NCI-H128 (cell line): ENCODE results near the gene RXRB.
"Not testable (repeated sequence)": the region's sequence is repeated elsewhere in the genome, so short reads cannot be mapped to it uniquely, and the experiment has no call there.

Source experiments
- DNase-seq: peaks from one replicate; lab custom pipeline; 2025; ENCODE audit not compliant: unreplicated experiment; lab: John Stamatoyannopoulos, UW

Gene RXRB

GRCh38 chr6:33200219-33201146 is at the start of gene RXRB, which contains the start of gene SLC39A7:
Gene RXRB (minus strand): TSS chr6:33200665. CDS start chr6:33200476, 189 bp downstream.
Gene SLC39A7 (plus strand): TSS chr6:33200867. CDS start chr6:33201246, 379 bp downstream.
- peak; percentile 98 for DNase-seq

DNA sequence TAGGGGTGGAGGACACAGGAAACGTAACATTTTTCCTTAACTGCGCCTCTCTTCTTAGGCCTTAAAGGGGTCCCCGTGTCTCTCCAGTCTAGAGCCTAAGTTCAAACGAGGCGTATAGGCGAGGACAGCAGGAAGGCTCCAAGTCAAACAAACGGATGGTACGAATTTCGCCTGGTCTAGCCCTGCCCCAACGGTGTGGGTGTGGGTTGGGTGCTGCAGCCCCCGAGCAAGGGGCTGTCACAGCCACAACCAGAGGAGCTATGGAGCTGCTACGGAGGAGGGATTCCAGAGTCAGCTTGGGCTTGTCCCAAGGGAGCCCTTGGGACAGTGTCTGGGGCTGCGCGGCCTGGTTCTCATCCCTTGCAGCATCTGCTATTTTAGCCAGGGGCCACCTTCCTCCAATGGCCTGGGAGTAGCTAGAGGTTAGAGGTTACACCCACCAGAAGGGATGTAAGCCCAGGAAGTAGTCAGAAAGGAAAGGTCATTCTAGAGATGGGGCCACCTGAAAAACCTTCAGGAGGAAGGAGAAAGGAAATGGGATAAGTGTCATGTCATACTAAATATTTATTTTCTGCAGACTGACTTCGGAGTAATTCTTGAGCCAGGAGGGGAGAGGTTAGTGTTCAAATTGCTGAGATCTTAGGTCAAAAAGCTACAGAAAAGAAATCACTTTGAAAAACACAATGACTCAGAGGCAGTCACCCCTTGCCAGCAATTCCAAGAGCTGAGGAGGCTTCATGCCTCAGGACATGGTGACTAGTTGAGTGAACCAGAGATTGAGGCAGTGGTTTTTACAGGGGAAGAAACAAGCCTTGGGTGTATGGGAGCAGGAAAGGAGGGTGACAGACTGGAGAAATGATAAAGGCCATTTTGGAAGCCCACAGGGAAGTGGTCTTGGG is 49.5 kb upstream of the RXRB start:
- no peak for DNase-seq

DNA sequence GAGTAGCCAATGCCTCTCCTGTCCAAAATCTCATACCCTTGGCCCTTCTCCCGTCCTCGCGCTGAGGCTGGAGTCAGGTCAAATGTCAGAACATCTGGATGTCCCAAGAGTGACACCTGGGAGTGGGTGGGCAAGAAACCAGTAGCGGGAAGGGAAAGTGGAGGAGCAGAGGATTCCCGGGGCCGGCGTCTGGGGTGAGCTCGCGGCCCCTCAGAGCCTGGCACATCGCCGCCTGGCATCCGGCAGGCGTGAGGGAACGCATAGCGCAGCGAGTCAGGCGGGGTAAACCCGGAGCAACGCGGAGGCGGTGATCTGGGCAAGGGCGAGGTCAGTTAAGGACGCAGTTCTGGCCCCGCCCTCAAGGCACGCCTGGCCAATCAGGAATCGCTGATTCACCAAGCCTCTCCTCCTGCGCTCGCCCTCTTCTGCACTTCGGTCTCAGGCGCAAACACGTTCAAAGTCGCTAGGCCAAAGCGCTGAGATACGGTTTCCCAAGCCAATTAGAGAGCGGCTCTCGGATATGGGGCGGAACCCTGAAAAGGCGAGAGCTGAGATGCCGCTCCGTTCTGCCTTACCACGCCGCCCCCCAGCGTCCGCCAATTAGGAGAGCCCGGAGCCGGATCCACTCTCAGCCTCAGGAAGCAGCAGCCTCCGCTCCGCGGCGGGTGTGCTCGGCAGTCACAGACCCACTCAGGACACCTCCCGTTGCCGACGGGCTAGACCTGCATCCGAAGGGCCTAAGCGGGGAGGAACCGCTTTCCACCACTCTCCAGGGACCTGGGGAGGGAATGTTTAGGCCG is 48.7 kb upstream of the RXRB start:
- DNase-seq: peak; percentile 98

DNA sequence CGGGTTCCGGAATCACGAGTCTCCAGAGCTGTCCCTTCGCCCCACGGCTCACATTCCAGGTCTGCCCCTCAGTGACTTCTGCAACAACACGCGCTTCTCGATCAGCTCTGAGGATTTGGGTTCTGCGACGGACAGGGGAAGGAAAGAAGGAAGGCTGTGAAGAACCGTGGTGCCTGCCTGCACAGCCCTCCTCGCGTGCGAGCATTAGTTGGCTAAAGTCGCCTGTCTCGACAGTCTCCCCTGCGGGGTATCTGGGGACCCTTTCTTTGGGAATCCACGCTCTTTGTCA is 48.1 kb upstream of the RXRB start:
- DNase-seq: no peak

GRCh38 chr6:33247977-33248642 is 47.6 kb upstream of the RXRB start:
- DNase-seq: peak; percentile 66

GRCh38 chr6:33243476-33243875 is 43.0 kb upstream of the RXRB start:
- no peak for DNase-seq

- no peak for DNase-seq
Observed at GRCh38 chr6:33241968-33242367, 41.5 kb upstream of the RXRB start.

- no peak for DNase-seq
Observed at GRCh38 chr6:33237741-33238140, 37.3 kb upstream of the RXRB start.

DNA sequence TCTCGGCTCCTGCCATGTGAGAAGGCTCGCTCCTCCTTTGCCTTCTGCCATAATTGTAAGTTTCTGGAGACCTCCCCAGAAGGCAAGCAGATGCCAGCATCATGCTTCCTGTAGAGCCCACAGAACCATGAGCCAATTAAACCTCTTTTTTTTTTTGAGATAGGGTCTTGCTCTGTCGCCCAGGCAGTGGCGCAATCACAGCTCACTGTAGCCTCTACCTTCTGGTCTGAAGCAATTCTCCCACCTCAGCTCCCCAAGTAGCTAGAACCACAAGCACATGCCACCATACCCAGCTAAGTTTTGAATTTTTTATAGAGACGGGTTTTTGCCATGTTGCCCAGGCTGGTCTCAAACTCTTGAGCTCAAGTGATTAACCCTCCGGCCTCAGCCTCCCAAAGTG is 36.4 kb upstream of the RXRB start:
- DNase-seq: no peak

GRCh38 chr6:33236328-33236727 is 35.9 kb upstream of the RXRB start:
- DNase-seq: no peak

- DNase-seq: no peak
Observed at GRCh38 chr6:33235221-33235634, 34.8 kb upstream of the RXRB start.

DNA sequence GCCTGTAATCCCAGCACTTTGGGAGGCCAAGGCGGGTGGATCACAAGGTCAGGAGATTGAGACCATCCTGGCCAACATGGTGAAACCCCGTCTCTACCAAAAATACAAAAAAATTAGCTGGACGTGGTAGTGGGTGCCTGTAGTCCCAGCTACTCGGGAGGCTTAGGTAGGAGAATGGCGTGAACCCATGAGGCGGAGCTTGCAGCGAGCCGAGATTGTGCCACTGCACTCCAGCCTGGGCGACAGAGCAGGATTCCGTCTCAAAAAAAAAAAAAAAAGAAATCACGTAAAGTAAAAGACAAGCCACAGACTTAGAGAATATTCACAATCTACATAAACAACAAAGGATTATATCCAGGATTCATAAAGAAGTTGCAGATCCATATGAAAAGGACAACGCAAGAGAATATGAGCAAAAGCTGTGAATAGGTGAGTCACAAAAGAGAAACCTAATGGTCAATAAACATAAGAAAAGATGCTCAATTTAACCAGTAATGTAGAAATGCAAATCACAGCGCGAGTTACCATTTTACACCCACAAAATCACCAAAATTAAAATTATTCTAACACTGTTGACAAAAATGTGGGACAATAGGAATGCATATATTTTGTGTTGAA is 26.1 kb upstream of the RXRB start:
- DNase-seq: not testable (repeated sequence)

DNA sequence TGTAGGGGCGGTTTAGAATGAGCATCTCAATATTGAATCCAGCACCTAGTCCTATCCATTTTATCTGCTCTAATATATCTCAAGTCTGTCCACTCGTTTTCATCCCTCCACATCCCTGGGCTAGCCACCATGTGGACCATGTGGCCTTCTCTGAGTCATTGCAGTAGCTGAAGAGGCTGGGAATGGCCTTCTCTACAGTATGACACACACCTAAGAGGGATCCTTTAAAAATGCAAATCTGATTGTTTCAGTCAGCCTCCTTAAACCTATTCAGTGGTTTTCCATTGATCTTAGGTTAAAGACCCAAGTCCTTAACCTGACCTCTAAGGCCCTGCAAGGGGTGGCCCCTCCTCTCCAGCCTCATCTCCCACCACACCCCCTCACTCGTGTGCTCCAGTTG is 17.2 kb upstream of the RXRB start:
- DNase-seq: no peak

GRCh38 chr6:33217246-33217645 is 16.8 kb upstream of the RXRB start:
- no peak for DNase-seq

DNA sequence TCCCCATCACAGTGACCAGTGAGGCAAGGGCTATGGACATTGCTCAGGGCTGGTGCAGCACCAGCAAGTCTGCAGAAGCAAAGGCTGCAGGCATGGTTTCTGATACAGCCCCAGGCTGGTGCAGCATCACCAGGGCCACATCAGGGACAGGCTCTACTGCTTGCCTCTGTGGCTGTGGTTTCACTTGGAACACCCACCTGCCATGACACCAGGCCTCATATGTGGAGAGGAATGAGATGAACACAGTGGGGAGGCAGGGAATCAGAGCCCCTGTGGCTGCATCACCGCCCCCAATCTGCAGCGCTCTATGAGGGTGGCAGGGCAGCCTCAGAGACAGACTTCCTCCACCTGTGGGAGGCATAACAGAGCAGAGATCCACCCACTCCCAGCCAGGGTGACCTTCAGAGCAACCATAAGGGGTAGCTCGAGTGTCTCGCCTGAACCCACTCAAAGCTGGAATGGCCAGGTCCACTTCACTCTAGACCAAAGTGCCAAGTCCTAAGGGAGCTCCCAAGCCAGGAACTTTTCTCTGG is 15.7 kb upstream of the RXRB start:
- DNase-seq: no peak

DNA sequence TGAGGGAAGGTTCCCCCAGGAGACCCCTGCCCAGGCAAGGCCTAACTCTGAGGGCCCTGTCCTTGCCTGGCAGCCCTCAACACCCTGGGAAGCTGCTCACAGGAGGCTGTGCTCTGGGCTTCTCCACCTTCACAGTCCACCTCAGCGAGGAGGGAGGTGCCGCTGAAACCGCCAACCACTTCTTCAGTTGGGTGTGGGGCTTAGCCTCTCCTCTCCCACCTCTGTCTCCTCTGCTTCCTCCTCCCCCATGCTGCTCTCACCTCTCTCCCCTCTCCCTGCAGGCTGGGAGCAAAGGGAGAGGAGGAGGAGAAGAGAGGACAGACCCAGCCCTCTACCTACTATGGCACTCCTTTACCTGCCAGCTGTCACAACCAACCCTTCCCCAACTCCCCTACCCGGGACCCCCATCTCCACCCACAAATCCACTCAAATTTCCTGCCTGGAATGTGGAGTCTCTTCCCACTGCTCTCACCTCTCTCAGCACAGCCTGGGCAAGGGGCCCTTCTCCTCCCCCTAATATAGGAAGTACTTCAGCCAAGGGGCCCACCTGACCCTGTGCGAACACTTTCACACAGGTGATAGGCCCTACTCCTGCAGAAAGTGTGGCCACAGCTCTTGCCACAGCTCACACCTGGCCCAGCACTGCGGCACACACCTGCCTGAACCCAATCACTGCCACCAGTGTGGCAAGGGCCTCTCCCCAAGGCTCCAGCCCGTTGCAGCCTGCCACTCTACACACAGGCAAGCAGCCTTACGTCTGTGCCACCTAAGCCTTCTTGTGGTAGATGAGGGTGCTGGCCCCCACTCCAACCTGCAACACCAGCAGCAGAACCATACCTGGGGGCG is 15.0 kb upstream of the RXRB start:
- no peak for DNase-seq

- DNase-seq: no peak
Observed at GRCh38 chr6:33213989-33214335, 13.5 kb upstream of the RXRB start.

DNA sequence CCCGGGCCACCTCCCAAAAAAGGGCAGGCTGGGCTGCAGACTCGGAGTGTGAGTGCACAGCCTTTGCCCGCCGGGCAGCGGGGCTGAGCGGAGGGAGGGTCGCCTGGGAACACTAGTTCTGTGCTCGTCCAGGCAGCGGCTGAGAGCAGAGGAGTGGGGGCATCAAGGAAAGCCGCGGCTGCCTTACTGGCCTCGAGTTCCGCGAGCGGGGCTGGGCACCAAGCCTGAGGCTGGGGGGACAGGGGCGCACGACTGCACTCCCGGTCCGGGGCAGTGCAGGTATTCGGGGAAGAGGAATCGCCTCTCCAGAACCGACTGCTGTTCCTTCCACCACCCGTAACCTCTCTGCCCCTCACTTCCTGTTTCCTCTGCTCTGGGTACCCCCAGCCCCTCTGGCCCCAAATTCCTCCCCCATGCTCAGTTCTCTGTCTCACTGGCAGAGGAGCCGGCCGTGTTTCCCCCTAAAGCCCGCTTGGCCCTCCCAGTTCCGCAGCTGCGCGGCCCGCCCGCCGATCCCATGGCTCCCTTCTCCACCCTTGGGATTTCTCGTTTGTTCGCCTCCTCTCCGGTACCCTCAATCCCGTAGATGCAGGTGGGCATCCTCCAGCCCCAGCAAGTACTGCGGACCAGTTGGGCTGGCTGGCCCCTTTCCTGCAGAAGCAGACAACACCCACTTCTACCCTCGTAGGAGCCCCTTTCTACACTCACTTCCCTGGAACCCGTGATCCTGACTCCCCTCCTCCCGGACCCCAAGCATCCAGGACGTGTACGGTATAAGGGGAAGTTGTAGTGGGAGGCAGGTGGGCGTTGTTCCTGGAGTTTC is 12.9 kb upstream of the RXRB start:
- DNase-seq: no peak
